Body of pancreas (tissue), 4 donors: ENCODE results near the gene TFAP2C.

Experiments used
- POLR2A ChIP-seq, 3 donors: fragments of 450-650 bp; IDR thresholded peaks; one replicate each; pipeline ENCODE4 v1.6.1; 2016; ENCODE audit warnings: antibody characterized with exemption in 3 of 3, mild to moderate bottlenecking in 2 of 3
- TF ChIP-seq, protein P1 (sequence below), 7 experiments: fragments of 450-650 bp in 4 of 7; fragments of 200-600 bp in 3 of 7; sonication (generic) in 3 of 7; IDR thresholded peaks; one replicate each; pipeline ENCODE4 v1.5.1; 2016 to 2019; ENCODE audit warnings: antibody characterized with exemption in 7 of 7

DNA sequence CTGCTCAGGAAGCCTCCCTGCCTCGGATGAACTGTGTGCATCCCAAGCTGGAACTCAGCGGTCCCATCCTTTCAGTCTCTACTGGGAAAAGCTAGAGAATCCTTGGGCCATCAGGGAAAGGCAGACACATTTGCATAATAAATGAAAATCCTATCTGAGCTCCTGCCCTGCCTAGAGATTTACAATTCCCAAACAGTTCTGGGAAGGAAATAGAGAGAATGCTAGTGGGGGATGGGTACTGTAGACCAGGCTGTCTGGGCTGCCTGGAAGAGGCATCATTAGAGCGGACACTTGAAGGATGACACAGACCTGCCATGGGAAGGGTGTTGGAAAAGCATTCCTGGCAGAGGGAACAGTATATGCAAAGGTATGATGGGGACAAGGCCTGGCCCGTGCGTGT, 44.3 kb downstream of the TFAP2C start:
- TF ChIP-seq, protein P1, sequence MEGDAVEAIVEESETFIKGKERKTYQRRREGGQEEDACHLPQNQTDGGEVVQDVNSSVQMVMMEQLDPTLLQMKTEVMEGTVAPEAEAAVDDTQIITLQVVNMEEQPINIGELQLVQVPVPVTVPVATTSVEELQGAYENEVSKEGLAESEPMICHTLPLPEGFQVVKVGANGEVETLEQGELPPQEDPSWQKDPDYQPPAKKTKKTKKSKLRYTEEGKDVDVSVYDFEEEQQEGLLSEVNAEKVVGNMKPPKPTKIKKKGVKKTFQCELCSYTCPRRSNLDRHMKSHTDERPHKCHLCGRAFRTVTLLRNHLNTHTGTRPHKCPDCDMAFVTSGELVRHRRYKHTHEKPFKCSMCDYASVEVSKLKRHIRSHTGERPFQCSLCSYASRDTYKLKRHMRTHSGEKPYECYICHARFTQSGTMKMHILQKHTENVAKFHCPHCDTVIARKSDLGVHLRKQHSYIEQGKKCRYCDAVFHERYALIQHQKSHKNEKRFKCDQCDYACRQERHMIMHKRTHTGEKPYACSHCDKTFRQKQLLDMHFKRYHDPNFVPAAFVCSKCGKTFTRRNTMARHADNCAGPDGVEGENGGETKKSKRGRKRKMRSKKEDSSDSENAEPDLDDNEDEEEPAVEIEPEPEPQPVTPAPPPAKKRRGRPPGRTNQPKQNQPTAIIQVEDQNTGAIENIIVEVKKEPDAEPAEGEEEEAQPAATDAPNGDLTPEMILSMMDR (IDR thresholded peaks at IDR 0.05): no peak
- TF ChIP-seq POLR2A (IDR thresholded peaks at IDR 0.05): no peak
